Measurements from ENCODE around the gene MSL3B.
"Not testable (repeated sequence)": the region's sequence is repeated elsewhere in the genome, so short reads cannot be mapped to it uniquely, and the experiment has no call there.

The MSL3B gene

DNA sequence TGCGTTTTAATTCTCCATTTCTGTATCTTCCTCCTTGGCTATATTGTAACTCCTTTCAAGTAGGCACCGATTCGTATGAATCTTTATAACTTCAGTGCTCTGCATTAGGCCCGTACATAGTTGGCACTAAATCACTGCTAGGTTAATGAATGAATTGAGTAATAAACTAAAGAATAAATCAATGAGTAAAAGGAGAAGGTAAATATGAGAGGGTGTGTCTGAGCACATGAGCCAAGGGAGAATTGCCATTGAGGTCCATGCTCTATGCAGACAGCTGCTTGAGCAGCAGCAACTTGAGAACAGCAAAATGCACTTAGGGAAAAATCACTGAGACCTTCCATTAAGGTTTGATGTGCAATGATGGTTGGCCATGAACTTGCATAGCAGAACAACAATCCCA is 37.8 kb upstream of the MSL3B start:
- no peaks in the 10 kb centered on the region for H3K9me3 Mint-ChIP-seq
- H3K36me3 Mint-ChIP-seq (ENCODE audit: low read depth) = no peaks in the 10 kb centered on the region
- DNase-seq = no peak
- CTCF ChIA-PET = no interaction called here
- POLR2A ChIA-PET = no interaction called here
- H3K4me3 Mint-ChIP-seq = no peak overlapping the region
- no peak overlapping the region for H3K27ac Mint-ChIP-seq
- TF ChIP-seq, protein P1, sequence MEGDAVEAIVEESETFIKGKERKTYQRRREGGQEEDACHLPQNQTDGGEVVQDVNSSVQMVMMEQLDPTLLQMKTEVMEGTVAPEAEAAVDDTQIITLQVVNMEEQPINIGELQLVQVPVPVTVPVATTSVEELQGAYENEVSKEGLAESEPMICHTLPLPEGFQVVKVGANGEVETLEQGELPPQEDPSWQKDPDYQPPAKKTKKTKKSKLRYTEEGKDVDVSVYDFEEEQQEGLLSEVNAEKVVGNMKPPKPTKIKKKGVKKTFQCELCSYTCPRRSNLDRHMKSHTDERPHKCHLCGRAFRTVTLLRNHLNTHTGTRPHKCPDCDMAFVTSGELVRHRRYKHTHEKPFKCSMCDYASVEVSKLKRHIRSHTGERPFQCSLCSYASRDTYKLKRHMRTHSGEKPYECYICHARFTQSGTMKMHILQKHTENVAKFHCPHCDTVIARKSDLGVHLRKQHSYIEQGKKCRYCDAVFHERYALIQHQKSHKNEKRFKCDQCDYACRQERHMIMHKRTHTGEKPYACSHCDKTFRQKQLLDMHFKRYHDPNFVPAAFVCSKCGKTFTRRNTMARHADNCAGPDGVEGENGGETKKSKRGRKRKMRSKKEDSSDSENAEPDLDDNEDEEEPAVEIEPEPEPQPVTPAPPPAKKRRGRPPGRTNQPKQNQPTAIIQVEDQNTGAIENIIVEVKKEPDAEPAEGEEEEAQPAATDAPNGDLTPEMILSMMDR (IDR thresholded peaks at IDR 0.05) = no peak
- H3K4me1 Mint-ChIP-seq (ENCODE audit: low read depth) = no peaks in the 10 kb centered on the region
- no peak for ATAC-seq
- intact Hi-C loops (cut with micrococcal nuclease) = no loop called here
- peaks cover 16% of the 10 kb centered on the region for H3K27me3 Mint-ChIP-seq

DNA sequence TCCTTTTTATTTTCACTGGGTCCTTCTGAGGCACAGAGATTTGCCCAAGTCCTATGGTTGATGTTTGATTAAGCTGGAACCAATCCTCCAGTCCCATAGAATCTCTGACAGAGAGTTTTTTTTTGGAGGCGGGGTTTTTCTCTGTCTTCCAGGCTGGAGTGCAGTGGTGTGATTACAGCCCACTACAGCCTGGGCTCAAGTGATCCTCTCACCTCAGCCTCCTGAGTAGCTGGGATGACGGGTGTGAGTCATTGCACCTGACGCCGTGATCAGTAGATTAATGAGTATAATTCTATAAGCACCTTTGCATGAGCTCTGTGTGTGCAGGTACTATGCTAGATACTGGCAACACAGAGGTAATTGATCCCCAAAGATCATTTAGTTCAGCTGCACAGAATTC is 33.7 kb upstream of the MSL3B start:
- intact Hi-C loops (cut with micrococcal nuclease) = no loop called here
- ATAC-seq = no peak
- Mint-ChIP-seq H3K9me3 (no peaks in the 10 kb centered on the region), H3K4me3 (no peak overlapping the region), H3K27ac (no peak overlapping the region), H3K36me3 (ENCODE audit: low read depth) (no peaks in the 10 kb centered on the region), H3K4me1 (ENCODE audit: low read depth) (peaks cover 9% of the 10 kb centered on the region), H3K27me3 (peaks cover 11% of the 10 kb centered on the region)
- ChIA-PET POLR2A (interaction anchor here (1.2 kb wide), 1 partner anchor 15 kb away, joined by 4 read pairs; the partner anchor contains the start of gene TRPM8), CTCF (no interaction called here)
- DNase-seq = no peak
- TF ChIP-seq, protein P1 (IDR thresholded peaks at IDR 0.05) = no peak

DNA sequence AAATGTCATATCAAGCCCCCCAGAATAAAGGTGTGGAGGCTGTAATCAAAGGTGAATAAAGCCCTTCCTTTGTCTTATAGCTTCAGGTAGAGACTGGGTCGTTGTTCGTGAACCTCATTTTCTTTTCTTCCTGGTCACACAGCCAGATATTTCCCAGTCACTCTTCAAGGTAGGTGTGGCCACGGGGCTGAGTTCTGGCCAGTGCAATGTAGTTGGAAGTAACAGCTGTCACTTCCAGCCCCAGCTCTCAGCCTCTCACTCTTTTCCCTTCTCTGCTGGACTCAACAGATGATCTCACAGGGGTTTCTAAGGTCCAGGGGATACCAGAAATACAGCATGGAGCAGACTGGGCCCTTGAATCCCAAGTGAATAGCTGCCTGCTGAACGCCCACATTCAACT is 33.2 kb upstream of the MSL3B start:
- peaks cover 11% of the 10 kb centered on the region for H3K27me3 Mint-ChIP-seq
- no peaks in the 10 kb centered on the region for H3K9me3 Mint-ChIP-seq
- H3K4me1 Mint-ChIP-seq (ENCODE audit: low read depth) = peaks cover 9% of the 10 kb centered on the region
- ChIA-PET CTCF (no interaction called here), POLR2A (interaction anchor here (1.2 kb wide), 1 partner anchor 16 kb away, joined by 4 read pairs; the partner anchor contains the start of gene TRPM8)
- intact Hi-C loops (cut with micrococcal nuclease) = no loop called here
- TF ChIP-seq, protein P1 (IDR thresholded peaks at IDR 0.05) = no peak
- ATAC-seq (no peak), DNase-seq (no peak)
- no peak overlapping the region for H3K4me3 Mint-ChIP-seq
- H3K27ac Mint-ChIP-seq = no peak overlapping the region
- H3K36me3 Mint-ChIP-seq (ENCODE audit: low read depth) = no peaks in the 10 kb centered on the region

DNA sequence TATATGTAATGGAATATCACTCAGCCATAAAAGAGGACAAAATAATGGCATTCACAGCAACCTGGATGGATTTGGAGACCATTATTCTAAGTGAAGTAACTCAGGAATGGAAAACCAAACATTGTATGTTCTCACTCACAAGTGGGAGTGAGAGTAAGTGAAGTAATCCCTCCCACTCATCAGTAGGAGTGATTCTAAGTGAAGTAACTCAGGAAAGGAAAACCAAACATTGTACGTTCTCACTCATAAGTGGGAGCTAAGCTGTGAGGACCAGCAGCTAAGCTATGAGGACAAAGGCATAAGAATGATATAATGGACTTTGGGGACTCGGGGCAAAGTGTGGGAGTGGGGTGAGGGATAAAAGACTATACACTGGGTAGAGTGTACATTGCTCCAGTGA is 28.1 kb upstream of the MSL3B start:
- H3K36me3 Mint-ChIP-seq (ENCODE audit: low read depth); H3K27ac Mint-ChIP-seq; POLR2A ChIA-PET; DNase-seq; ATAC-seq; H3K4me3 Mint-ChIP-seq; CTCF ChIA-PET; H3K9me3 Mint-ChIP-seq; intact Hi-C loops (cut with micrococcal nuclease); H3K4me1 Mint-ChIP-seq (ENCODE audit: low read depth): not testable (repeated sequence)
- peaks cover 11% of the 10 kb centered on the region for H3K27me3 Mint-ChIP-seq

DNA sequence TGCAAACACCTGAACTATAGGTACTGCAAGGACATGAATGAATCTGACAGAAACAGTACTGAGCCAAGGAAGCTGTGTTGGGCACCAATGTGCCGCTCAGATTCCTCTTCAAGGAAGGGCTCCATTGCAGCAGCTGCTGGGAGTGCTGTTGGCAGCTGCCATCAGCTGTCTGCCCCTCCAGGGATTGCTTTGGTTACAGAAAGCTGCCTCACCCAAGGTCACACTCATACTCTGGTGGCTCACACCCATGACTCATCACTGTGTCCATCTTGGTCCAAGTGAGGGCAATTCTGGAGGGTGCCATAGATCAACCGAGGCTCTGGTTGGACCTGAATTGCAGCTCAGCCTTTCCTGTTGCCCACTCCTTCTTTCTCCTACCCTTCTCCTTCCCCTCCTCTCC is 24.6 kb upstream of the MSL3B start:
- no peaks in the 10 kb centered on the region for H3K4me1 Mint-ChIP-seq (ENCODE audit: low read depth)
- CTCF ChIA-PET = no interaction called here
- peaks cover 20% of the 10 kb centered on the region for H3K27me3 Mint-ChIP-seq
- DNase-seq = no peak
- POLR2A ChIA-PET = no interaction called here
- H3K9me3 Mint-ChIP-seq = no peaks in the 10 kb centered on the region
- H3K4me3 Mint-ChIP-seq = no peak overlapping the region
- intact Hi-C loops (cut with micrococcal nuclease) = no loop called here
- TF ChIP-seq, protein P1 (IDR thresholded peaks at IDR 0.05) = no peak
- no peak overlapping the region for H3K27ac Mint-ChIP-seq
- ATAC-seq = no peak
- H3K36me3 Mint-ChIP-seq (ENCODE audit: low read depth) = no peaks in the 10 kb centered on the region

DNA sequence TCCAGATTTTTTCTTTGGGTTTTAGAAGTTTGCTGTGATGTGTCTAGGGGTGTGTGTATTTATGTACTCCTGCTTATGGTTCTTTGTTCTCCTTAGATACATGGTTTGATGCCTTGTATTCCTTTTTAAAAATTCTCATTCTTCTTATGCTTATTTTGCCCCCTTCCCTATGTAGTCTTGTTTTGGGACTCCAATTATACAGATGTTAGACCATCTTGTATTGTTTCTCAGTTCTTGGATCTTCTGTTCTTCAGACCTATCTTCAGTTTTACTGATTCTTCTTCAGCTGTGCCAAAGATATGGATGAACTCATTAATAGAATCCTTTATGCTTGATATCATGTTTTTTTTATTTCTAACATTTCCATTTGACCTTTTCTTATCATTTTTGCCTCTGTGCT is 14.2 kb upstream of the MSL3B start:
- no peaks in the 10 kb centered on the region for H3K4me1 Mint-ChIP-seq (ENCODE audit: low read depth)
- POLR2A ChIA-PET = no interaction called here
- CTCF ChIA-PET = no interaction called here
- intact Hi-C loops (cut with micrococcal nuclease) = no loop called here
- H3K36me3 Mint-ChIP-seq (ENCODE audit: low read depth) = no peaks in the 10 kb centered on the region
- no peak overlapping the region for H3K27ac Mint-ChIP-seq
- H3K4me3 Mint-ChIP-seq = no peak overlapping the region
- ATAC-seq (no peak), DNase-seq (no peak)
- H3K9me3 Mint-ChIP-seq = peaks cover 15% of the 10 kb centered on the region
- peaks cover 17% of the 10 kb centered on the region for H3K27me3 Mint-ChIP-seq
- TF ChIP-seq, protein P1 (IDR thresholded peaks at IDR 0.05) = no peak

DNA sequence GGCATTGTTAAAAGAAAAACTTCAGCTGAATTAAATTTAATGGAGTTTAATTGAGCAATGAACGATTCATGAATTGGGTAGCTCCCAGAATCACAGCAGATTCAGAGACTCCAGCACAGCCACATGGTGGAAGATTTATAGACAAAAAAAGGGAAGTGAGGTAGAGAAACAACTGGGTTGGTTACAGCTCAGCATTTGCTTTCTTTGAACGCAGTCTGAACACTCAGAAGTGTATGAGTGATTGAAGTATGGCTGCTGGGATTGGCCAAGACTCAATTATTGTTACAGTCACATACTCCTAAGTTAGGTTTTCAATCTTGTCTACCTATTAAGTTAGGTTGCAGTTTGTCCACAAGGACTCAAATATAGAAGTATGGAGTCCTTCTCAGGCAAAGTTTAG is 3.9 kb upstream of the MSL3B start:
- H3K9me3 Mint-ChIP-seq; DNase-seq; intact Hi-C loops (cut with micrococcal nuclease); ATAC-seq; H3K27ac Mint-ChIP-seq; H3K4me1 Mint-ChIP-seq (ENCODE audit: low read depth); H3K4me3 Mint-ChIP-seq; POLR2A ChIA-PET; H3K36me3 Mint-ChIP-seq (ENCODE audit: low read depth): not testable (repeated sequence)
- peaks cover 27% of the 10 kb centered on the region for H3K27me3 Mint-ChIP-seq
- CTCF ChIA-PET = interaction anchor here (0.6 kb wide), 1 partner anchor 510 kb away, joined by 3 read pairs; no protein-coding TSS in a partner anchor

Data from activated CD8-positive, alpha-beta T cell treated with anti-CD3 and anti-CD28 coated beads for 36 hours (primary cell).